Endothelial cell of umbilical vein (primary cell): ENCODE data around the gene DENND1A.

Source experiments
- CTCF ChIP-seq, 2 donors: IDR thresholded peaks; 1 replicate in 1 of 2; 2 replicates in 1 of 2; pipeline ENCODE4 v1.5.1; 2011; ENCODE audit warnings: low read length in 2 of 2, mild to moderate bottlenecking in 2 of 2, moderate library complexity in 2 of 2, control low read depth in 1 of 2, inconsistent platforms in 1 of 2, low read depth in 1 of 2; ENCODE audit not compliant: insufficient read depth in 1 of 2; ENCODE audit errors: extremely low read depth in 1 of 2
- EZH2 ChIP-seq: IDR thresholded peaks from 2 replicates; pipeline ENCODE4 v1.6.1; 2012; ENCODE audit warnings: borderline replicate concordance, low read depth, mild to moderate bottlenecking, moderate library complexity, low read length, inconsistent platforms; ENCODE audit not compliant: severe bottlenecking
- FOS ChIP-seq: IDR thresholded peaks from 2 replicates; pipeline ENCODE4 v1.6.1; 2011; ENCODE audit warnings: mild to moderate bottlenecking, low read length, moderate library complexity, borderline replicate concordance; ENCODE audit not compliant: insufficient read depth
- GATA2 ChIP-seq: IDR thresholded peaks from 2 replicates; pipeline ENCODE4 v1.7.0; 2011; ENCODE audit warnings: low read depth, mild to moderate bottlenecking, moderate library complexity, mixed read lengths, low read length; ENCODE audit not compliant: insufficient read length, insufficient read depth
- JUN ChIP-seq: IDR thresholded peaks from 2 replicates; pipeline ENCODE4 v1.6.1; 2011; ENCODE audit warnings: borderline replicate concordance, low read depth; ENCODE audit not compliant: insufficient read length, insufficient read depth
- MAX ChIP-seq: IDR thresholded peaks from 2 replicates; pipeline ENCODE4 v1.6.1; 2011; ENCODE audit not compliant: insufficient read depth, insufficient read length
- MYC ChIP-seq: IDR thresholded peaks from one replicate; pipeline ENCODE4 v1.6.1; 2011; ENCODE audit warnings: mild to moderate bottlenecking, low read depth, low read length
- POLR2A ChIP-seq: IDR thresholded peaks from 2 replicates; pipeline ENCODE4 v1.6.1; 2012; ENCODE audit warnings: low read depth, mild to moderate bottlenecking, control low read depth, low read length
- POLR2AphosphoS5 ChIP-seq: IDR thresholded peaks from 2 replicates; pipeline ENCODE4 v1.6.1; 2012; ENCODE audit warnings: low read depth, mild to moderate bottlenecking, control low read depth, low read length, moderate library complexity; ENCODE audit not compliant: insufficient read depth

DNA sequence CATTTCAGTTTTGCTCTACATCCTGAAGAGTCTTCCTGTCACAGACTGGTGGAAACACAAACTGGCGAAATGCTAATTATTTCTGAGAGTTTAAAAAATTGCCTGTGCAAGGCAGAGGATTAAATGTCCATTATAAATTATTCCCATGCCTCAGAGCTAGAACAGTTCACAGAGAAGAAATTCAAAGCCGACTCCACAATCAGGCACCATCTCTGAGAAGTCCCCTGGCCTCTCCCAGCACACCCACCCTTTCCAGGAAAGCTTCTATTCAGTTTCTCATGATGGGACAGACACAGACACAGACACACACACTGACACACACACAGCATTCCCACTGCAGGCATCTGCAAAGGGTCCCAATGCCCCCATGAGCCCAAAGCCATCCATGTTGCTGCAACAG is 253.1 kb downstream of the DENND1A start:
- TF ChIP-seq POLR2A, result no peak
- no peak for TF ChIP-seq CTCF (IDR thresholded peaks at IDR 0.05; ENCODE audit: extremely low read depth in 1 of 2, insufficient read depth in 1 of 2, low read depth in 1 of 2, low read length in 2 of 2)
- no peak for TF ChIP-seq EZH2
- TF ChIP-seq MAX, result no peak
- no peak for TF ChIP-seq JUN
- TF ChIP-seq POLR2AphosphoS5, result no peak
- no peak for TF ChIP-seq MYC
- TF ChIP-seq FOS, result no peak
- TF ChIP-seq GATA2, result no peak
